Endothelial cell of hepatic sinusoid (primary cell): ENCODE measurements around the gene LCNL1.
"Not testable (repeated sequence)": the region's sequence is repeated elsewhere in the genome, so short reads cannot be mapped to it uniquely, and the experiment has no call there.

Experiments used
- in situ Hi-C: cut with HindIII; loops from 2 replicates; pipeline ENCODE4 v1.10.0; 2017; ENCODE audit warnings: low sequenced_read_pairs

The LCNL1 gene

DNA sequence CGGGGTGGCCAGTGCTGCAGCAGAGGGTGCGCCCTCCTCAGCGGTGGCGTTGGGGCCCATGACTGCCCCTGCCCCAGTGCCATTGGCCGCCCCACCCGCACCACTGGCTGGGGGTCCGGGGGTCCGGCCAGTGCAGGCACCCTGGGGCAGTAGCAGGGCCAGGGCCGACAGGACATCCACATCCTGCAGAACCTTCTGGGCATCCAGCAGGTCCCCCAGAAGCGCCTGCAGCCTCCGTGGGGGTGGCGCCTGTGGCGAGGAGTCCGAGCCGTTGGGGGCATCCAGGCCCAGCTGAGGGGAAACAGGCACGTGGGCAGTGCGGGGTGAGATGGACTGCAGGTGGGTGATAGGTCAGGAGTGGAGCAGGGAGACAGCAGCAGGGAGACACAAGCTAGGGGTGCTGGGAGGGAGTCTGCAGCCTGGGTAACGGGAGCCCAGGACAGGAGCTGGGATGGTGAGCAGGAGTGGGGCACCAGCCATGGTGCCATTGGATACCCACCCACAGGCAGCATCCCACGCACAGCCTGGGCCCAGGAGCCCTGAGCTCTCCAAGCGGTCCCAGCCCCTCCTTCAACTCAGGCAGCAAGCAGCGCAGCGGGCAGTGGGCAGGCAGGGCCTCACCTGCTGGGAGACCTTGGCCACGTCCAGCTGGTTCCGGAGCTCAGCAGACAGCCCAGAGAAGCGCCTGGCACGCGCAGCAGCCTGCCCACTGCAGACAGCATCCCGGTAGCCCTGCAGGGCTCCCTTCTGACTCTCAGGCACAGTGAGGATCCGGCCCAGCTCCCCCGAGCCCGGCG is 38.2 kb downstream of the LCNL1 start:
- in situ Hi-C loops = no loop called here

GRCh38 chr9:137021568-137021978 is 38.8 kb downstream of the LCNL1 start:
- in situ Hi-C loops = no loop called here

DNA sequence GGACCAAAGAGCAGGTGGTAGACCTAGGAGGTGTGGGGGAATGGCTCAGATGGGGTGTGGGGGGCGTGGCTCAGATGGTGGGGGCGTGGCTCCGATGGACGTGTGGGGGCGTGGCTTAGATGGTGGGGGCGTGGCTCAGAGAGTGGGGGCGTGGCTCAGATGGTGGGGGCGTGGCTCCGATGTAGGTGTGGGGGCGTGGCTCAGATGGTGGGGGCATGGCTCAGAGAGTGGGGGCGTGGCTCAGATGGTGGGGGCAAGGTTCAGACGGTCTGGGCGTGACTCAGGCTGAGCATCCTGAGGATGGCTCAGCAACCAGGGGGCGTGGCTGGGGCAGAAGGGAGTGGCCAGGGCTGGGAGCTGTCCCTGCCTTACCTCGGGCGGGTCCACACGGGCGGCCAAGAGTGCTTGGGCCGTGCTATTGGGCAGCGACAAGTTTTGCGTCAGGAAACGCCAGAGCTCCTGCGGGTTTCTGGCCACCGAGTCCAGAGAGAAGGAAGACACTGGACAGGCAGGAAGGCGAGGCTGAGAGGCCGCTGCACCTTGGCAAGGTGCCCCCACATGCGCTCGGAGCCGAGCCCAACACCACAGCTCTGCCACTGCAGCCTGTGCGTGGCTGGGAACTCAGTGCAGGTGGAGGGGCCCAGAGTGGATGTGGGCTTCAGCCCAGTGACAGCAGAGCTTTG is 39.3 kb downstream of the LCNL1 start:
- in situ Hi-C loops = no loop called here

DNA sequence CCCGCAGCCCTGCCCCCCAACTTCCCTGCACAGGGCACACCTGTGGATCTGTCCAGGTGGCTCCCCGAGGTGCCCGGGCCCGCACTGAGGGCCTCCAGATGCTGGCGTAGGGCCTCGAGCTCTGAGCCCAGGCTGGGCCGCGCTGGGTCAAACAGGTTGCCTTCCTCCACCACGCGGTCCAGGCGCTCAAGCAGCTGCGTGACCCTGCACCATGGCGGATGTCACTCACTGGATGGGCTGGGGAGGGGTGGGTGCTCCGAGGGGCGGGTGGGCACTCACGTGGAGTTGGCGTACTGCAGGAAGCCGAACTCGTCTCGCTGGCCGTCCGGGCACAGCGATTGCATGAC is 39.8 kb downstream of the LCNL1 start:
- in situ Hi-C loops = no loop called here

DNA sequence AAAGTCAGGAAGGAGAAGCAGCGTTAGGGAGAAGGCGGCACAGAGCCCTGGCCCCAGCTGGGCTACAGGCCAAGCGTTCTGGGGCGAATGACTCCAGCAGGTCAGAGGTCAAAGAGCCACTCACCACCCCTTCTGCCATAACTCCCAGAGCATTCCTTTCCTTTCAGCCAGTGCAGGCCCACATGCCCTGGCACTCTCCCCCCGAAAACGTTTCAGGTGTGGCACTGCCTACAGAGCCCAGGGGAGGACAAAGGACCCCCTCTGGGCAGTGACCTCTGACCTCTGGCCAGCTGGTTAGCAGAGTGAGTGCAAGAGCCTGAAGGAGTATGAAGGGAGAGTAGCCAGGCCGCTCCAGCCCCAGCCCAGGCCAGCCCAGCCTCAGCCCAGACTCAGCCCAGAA is 40.4 kb downstream of the LCNL1 start:
- in situ Hi-C loops = no loop called here

DNA sequence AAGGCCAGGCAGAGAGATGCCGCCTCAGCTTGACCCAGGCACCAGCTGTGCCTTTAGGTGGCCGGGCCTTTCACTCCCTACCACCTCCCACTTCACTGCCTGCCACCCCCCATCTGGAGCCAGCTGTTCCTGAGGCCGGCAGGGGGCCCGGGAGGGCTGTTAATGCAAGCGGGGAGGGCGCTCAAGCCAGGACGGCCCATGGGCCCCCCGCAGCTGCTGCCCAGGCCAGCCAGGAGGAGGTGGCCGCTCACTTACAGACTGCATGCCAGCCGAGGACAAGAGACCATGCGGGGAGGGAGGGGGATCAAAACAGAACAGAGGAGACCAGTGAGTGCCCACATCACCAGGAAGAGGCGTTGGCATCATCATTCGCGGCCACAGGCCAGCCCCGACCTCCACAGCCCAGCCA is 40.8 kb downstream of the LCNL1 start:
- in situ Hi-C loops = no loop called here

- in situ Hi-C loops = loop anchor here (5.0 kb wide), 4 partner anchors 53 to 243 kb away; partner anchors contain the start of gene C8G
Measured at GRCh38 chr9:137025517-137025966, 42.7 kb downstream of the LCNL1 start.

DNA sequence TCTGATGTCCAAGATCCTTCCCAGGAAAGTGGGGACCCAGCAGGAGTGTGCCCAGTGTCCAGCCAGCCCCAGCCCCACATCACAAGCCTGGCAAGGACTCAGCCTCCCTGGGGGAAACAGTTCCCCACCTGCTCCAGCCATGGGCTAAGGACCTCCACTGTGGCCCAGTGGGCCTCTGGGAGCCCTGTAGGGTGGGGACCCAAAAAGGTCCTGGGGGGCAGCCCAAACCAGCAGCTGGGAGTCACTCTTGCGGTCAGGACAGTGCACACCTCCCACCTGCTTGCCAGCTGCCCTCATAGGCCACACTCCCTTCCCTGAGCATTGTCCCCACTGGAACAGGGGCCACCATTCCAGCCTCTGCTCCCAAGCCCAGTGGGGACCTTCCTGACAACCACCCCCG is 43.6 kb downstream of the LCNL1 start:
- in situ Hi-C loops = loop anchor here (5.0 kb wide), 4 partner anchors 54 to 244 kb away; partner anchors contain the start of gene C8G

DNA sequence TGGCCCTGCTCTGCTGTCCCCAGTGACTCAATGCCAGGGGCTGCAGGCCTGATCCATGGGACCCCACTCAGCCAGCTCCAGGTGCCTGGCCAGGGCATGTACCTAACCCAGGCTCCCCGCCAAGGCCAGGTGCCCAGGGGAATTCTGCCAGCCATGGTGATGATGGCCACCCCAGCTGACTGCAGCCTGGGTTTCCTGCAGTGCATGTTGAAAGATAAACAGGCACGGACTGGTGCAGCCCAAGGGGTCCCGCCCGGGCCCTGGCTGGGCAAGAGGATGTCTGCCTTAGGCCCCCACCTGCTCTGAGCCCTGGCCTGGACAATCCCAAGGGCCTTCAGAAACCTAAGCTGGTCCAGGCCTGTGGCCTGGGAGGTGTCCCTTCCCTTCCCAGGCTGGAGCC is 44.0 kb downstream of the LCNL1 start:
- in situ Hi-C loops = loop anchor here (5.0 kb wide), 4 partner anchors 55 to 245 kb away; partner anchors contain the start of gene C8G

GRCh38 chr9:137027369-137028262 is 44.8 kb downstream of the LCNL1 start, which contains the start of gene ABCA2:
Gene ABCA2, minus strand, starts transcription at chr9:137028237. Its CDS starts 97 bp downstream, at chr9:137028140.
- in situ Hi-C loops = loop anchor here (5.0 kb wide), 4 partner anchors 55 to 245 kb away; partner anchors contain the start of gene C8G

DNA sequence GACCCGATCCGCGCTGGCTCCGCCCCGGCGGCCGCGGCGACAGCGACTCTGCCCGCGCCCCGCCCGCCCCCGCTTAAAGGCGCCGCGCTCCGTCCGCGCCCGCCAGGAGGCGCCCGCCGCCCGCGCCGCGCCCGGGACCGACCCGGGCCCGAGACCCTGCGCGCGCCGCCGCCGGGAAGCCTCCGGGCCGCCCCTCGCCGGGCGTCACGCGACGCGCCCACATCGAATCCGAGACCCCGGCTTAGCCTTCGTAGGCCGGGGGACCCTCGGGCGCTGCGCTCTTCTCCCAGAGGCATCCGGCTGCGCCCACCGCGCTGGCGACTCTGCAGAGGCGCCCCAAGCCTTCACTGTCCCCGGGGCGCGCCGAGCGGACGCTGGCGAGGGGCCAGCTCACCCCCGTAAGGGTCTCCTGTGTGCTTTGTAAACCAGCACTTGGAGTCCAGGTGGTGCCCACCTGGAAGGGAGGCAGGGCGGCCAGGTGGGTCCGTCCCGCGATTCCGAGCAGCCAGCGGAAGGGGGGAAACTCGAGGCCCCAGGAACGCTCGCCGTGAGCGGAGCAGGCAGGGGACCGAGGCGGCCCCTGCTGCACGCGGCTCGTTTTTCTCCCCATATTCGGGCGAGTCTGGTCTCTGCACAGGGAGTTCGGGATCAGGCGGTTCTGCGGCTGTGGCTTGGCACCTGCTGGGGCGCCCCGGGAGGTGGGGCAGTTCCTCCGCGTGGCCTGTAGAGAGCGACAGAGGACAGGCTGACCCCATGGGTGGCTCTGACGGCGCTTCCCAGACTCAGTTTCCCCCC is 45.7 kb downstream of the LCNL1 start:
- in situ Hi-C loops = loop anchor here (5.0 kb wide), 4 partner anchors 56 to 246 kb away; partner anchors contain the start of gene C8G

- in situ Hi-C loops = loop anchor here (5.0 kb wide), 4 partner anchors 57 to 247 kb away; partner anchors contain the start of gene C8G
Measured at GRCh38 chr9:137029058-137029936, 46.5 kb downstream of the LCNL1 start.

- in situ Hi-C loops = no loop called here
Measured at GRCh38 chr9:137030006-137030405, 47.2 kb downstream of the LCNL1 start.

GRCh38 chr9:137030538-137031527 is 48.0 kb downstream of the LCNL1 start:
- in situ Hi-C loops = no loop called here

DNA sequence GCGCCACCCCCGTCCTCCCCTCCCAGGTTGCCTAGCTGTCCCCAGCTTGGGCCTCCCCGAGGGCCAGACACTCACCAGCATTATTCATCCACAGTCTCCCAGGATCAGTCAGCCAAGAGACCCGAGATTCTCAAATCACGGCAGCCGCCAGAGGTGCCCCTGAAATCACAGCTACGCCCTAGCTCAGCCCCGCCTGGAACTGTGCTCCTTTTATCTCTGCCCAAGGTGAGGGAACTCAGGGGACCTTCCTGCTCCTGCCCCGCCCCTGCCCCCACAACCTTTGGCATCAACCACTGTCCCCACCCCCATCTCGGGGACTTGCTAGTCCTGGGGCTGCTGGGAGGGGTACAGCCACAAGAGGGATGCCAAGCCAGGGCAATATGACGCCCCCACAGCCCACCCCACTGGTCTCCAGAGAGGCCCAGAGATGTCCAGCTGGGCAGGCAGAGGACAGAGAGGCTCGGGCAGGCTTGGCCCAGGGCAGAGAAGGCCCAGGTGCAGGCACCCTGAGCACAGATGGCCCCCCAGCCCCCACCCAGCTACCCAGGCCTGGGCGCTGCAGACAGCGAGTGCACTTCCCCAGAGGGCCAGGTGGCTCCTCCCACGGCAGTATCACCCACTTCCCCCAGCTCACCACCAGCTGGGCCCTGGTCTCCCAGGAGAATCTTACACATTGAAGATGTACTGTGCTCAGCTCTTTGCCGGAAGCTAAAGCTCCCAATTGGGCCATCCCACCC is 49.3 kb downstream of the LCNL1 start, which contains the start of gene FUT7:
Gene FUT7 (minus strand): TSS at position 185 of the 737 bp plus-strand sequence. CDS start 97 bp downstream, at position 88.
- in situ Hi-C loops = no loop called here

- in situ Hi-C loops = no loop called here
Measured at GRCh38 chr9:137032858-137033257, 50.1 kb downstream of the LCNL1 start.

DNA sequence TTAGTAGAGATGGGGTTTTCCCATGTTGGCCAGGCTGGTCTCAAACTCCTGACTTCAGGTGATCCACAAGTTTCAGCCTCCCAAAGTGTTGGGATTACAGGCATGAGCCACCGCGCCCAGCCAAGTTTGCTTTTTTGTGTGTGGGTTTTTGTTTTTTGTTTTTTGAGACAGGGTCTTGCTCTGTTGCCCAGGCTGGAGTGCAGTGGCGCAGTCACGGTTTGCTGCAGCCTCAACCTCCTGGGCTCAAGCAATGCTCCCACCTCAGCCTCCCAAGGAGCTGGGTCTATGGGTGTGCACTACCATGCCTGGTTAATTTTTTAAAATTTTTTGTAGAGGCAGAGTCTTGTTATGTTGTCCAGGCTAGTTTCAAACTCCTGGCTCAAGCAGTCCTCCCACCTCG is 50.7 kb downstream of the LCNL1 start:
- in situ Hi-C loops = not testable (repeated sequence)
